ENCODE measurements around the gene CARNS1. TPM values are rescaled to one million over a fixed set of nuclear protein-coding genes. Genes with fewer than 3 reads are reported as not detected.

Gene CARNS1
- total RNA-seq, 1 experiment from 2014 or later, result 1.3 TPM

GRCh38 chr11:67423466-67423865 lies 8.0 kb downstream of the CARNS1 start (continued):
- TF ChIP-seq ZNF281 (CRISPR knock-in tag; IDR thresholded peaks at IDR 0.05) (no peak), ATF1 (CRISPR knock-in tag; IDR thresholded peaks at IDR 0.05) (no peak), JUN (CRISPR knock-in tag; IDR thresholded peaks at IDR 0.05) (no peak), ATF3 (CRISPR knock-in tag; conservative IDR thresholded peaks at IDR 0.05) (no peak), AFF4 (CRISPR knock-in tag; IDR thresholded peaks at IDR 0.05; ENCODE audit: borderline replicate concordance) (no peak), PREB (CRISPR knock-in tag; IDR thresholded peaks at IDR 0.05; ENCODE audit: borderline replicate concordance) (no peak), NR3C1 (CRISPR knock-in tag; conservative IDR thresholded peaks at IDR 0.05; ENCODE audit: low read depth) (no peak), HMGXB4 (CRISPR knock-in tag; IDR thresholded peaks at IDR 0.05) (no peak), ZNF532 (CRISPR knock-in tag; IDR thresholded peaks at IDR 0.05; ENCODE audit: borderline replicate concordance) (no peak), SMAD3 (CRISPR knock-in tag; IDR thresholded peaks at IDR 0.05; ENCODE audit: borderline replicate concordance) (no peak), ZSCAN18 (CRISPR knock-in tag; IDR thresholded peaks at IDR 0.05) (no peak), ZNF425 (CRISPR knock-in tag; conservative IDR thresholded peaks at IDR 0.05) (no peak), PRDM15 (CRISPR knock-in tag; IDR thresholded peaks at IDR 0.05) (no peak)

Measured in WTC11 (cell line).